ENCODE data around the gene PRKAR2B.
"Not testable (repeated sequence)": the region's sequence is repeated elsewhere in the genome, so short reads cannot be mapped to it uniquely, and the experiment has no call there.

The PRKAR2B gene

GRCh38 chr7:107048783-107049418 lies 4.4 kb downstream of the PRKAR2B start:
- no peak for DNase-seq (ENCODE audit: low spot score)

- no peak for DNase-seq (ENCODE audit: low spot score)
Observed at GRCh38 chr7:107049480-107049879, 5.0 kb downstream of the PRKAR2B start.

- no peak for DNase-seq (ENCODE audit: low spot score)
Observed at GRCh38 chr7:107049971-107050532, 5.5 kb downstream of the PRKAR2B start.

- no peak for DNase-seq (ENCODE audit: low spot score)
Observed at GRCh38 chr7:107051376-107051775, 6.9 kb downstream of the PRKAR2B start.

- DNase-seq (ENCODE audit: low spot score) = not testable (repeated sequence)
Observed at GRCh38 chr7:107054965-107055364, 10.5 kb downstream of the PRKAR2B start.

GRCh38 chr7:107056058-107056457 lies 11.6 kb downstream of the PRKAR2B start:
- not testable (repeated sequence) for DNase-seq (ENCODE audit: low spot score)

GRCh38 chr7:107056728-107057473 lies 12.4 kb downstream of the PRKAR2B start:
- DNase-seq (ENCODE audit: low spot score) = no peak

GRCh38 chr7:107057474-107057833 lies 12.9 kb downstream of the PRKAR2B start:
- DNase-seq (ENCODE audit: low spot score) = no peak

- no peak for DNase-seq (ENCODE audit: low spot score)
Observed at GRCh38 chr7:107059468-107059867, 15.0 kb downstream of the PRKAR2B start.

- DNase-seq (ENCODE audit: low spot score) = no peak
Observed at GRCh38 chr7:107063245-107064120, 19.0 kb downstream of the PRKAR2B start.

- no peak for DNase-seq (ENCODE audit: low spot score)
Observed at GRCh38 chr7:107064255-107064654, 19.8 kb downstream of the PRKAR2B start.

GRCh38 chr7:107065929-107066247 lies 21.4 kb downstream of the PRKAR2B start:
- DNase-seq (ENCODE audit: low spot score) = no peak

- no peak for DNase-seq (ENCODE audit: low spot score)
Observed at GRCh38 chr7:107068156-107068555, 23.7 kb downstream of the PRKAR2B start.

- DNase-seq (ENCODE audit: low spot score) = no peak
Observed at GRCh38 chr7:107069457-107069856, 25.0 kb downstream of the PRKAR2B start.

- DNase-seq (ENCODE audit: low spot score) = no peak
Observed at GRCh38 chr7:107070710-107071109, 26.2 kb downstream of the PRKAR2B start.

GRCh38 chr7:107071129-107071528 lies 26.6 kb downstream of the PRKAR2B start:
- DNase-seq (ENCODE audit: low spot score) = no peak

- no peak for DNase-seq (ENCODE audit: low spot score)
Observed at GRCh38 chr7:107072133-107072532, 27.6 kb downstream of the PRKAR2B start.

GRCh38 chr7:107075863-107076574 lies 31.5 kb downstream of the PRKAR2B start:
- no peak for DNase-seq (ENCODE audit: low spot score)

GRCh38 chr7:107076781-107077698 lies 32.5 kb downstream of the PRKAR2B start:
- no peak for DNase-seq (ENCODE audit: low spot score)

- DNase-seq (ENCODE audit: low spot score) = no peak
Observed at GRCh38 chr7:107077699-107078516, 33.4 kb downstream of the PRKAR2B start.
